AG04449 (cell line): ENCODE measurements around the gene AUNIP.

ENCODE experiments used
- CTCF ChIA-PET: fragments of 350-600 bp; formaldehyde crosslinking; extraction: SDS; loops from one replicate; lab custom pipeline; 2021; ENCODE audit warnings: antibody characterized with exemption; lab: Yijun Ruan, JAX
- POLR2A ChIA-PET: fragments of 400-600, 350-600 bp; formaldehyde crosslinking; extraction: SDS; loops from one replicate; lab custom pipeline; 2020; ENCODE audit warnings: antibody characterized with exemption, inconsistent platforms; lab: Yijun Ruan, JAX
- DNase-seq: peaks from one replicate; pipeline ENCODE4 v3.0.0-alpha.2; 2010; ENCODE audit warnings: low read depth, low spot score
- H3K4me3 ChIP-seq: 2 replicates; pipeline ENCODE4 v1.5.1; 2011; ENCODE audit warnings: low read depth, mild to moderate bottlenecking, control low read depth, low read length
- CTCF ChIP-seq: IDR thresholded peaks from one replicate; pipeline ENCODE4 v1.5.1; 2011; ENCODE audit warnings: mild to moderate bottlenecking, moderate library complexity, low read length, control low read depth, inconsistent platforms; ENCODE audit not compliant: insufficient read depth; ENCODE audit errors: missing control alignments

Gene AUNIP

DNA sequence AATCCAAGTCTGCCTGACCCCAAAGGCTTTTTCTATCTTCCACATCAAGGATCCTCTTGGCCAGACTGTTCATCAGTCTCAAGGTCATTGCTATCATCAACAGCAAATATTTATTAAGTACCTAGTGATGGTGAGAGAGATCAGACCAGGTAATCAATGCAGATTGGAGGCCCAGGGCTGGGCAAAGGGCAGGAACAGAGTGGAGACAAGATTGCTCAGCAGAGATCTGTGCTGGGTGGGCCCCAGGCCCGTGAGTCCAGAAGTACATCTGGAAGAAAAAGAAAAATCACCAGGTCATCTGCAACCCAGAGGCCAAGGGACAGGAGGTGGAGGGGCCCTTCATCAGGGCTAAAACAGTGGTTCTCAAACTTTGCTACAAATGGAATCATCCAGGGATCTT is 26.3 kb upstream of the AUNIP start:
- TF ChIP-seq CTCF, result no peak
- CTCF ChIA-PET, result interaction anchor here (1.0 kb wide), 1 partner anchor 10 kb away, joined by 3 read pairs; no protein-coding TSS in a partner anchor
- POLR2A ChIA-PET, result no interaction called here
- no peak for DNase-seq
- H3K4me3 ChIP-seq, result no peak overlapping the region

DNA sequence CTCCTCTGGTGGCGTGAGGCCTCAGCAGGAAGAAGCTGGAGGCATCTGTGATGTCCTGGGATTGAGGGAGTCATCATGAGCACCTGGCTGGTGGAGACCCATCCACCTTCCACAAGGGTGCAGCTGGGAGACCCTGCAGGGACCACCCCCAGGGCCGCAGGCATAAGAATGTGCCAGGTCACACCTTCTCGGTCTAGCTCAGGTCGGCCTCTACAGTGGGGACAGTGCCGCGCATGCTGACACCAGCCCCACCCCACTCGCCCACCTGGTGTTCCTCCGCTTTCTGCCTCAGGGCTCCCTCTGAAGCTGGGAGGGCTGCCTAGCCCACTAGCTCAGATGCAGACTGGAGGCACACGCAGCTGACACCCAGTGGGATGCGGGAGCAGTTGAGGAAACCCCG is 22.0 kb upstream of the AUNIP start:
- ChIA-PET POLR2A (no interaction called here), CTCF (interaction anchor here (1.0 to 3.6 kb wide), 3 partner anchors 10 to 154 kb away, joined by 3 to 13 read pairs (median 8); no protein-coding TSS in a partner anchor)
- no peak for TF ChIP-seq CTCF
- no peak for DNase-seq
- no peak overlapping the region for H3K4me3 ChIP-seq

GRCh38 chr1:25880518-25880917 is 21.3 kb upstream of the AUNIP start:
- no peak overlapping the region for H3K4me3 ChIP-seq
- DNase-seq, result no peak
- TF ChIP-seq CTCF, result no peak
- CTCF ChIA-PET, result interaction anchor here (1.0 to 3.6 kb wide), 4 partner anchors 11 to 155 kb away, joined by 3 to 13 read pairs (median 6); no protein-coding TSS in a partner anchor
- POLR2A ChIA-PET, result no interaction called here

- H3K4me3 ChIP-seq, result no peak overlapping the region
- DNase-seq, result no peak
- no peak for TF ChIP-seq CTCF
- ChIA-PET POLR2A (interaction anchor here (1.4 kb wide), 1 partner anchor 12 kb away, joined by 3 read pairs; no protein-coding TSS in a partner anchor), CTCF (interaction anchor here (1.2 to 1.8 kb wide), 2 partner anchors 12 to 15 kb away, joined by 5 to 7 read pairs; no protein-coding TSS in a partner anchor)
Observed at GRCh38 chr1:25879675-25880074, 20.4 kb upstream of the AUNIP start.

DNA sequence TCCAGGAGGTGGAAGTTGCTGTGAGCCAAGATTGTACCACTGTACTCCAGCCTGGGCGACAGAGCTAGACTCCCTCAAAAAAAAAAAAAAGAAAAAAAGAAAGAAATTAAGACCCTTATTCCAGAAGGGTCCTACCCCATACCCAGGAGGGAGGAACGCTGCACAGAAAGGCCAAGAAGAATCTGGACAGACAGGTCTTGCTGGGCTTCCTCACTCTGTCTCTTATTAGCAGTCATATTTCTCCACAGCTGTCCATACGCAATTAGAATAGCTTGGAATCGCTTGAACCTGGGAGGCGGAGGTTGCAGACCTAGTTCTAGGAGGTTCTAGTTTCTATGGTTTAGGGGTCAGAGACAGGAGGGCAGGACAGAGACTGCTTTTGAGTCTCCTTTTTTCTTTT is 19.4 kb upstream of the AUNIP start:
- DNase-seq, result no peak
- ChIA-PET POLR2A (interaction anchor here (1.4 kb wide), 1 partner anchor 13 kb away, joined by 3 read pairs; no protein-coding TSS in a partner anchor), CTCF (interaction anchor here (1.8 kb wide), 1 partner anchor 13 kb away, joined by 5 read pairs; no protein-coding TSS in a partner anchor)
- TF ChIP-seq CTCF, result no peak
- no peak overlapping the region for H3K4me3 ChIP-seq

GRCh38 chr1:25877155-25877554 is 17.9 kb upstream of the AUNIP start:
- TF ChIP-seq CTCF, result no peak
- ChIA-PET POLR2A (no interaction called here), CTCF (interaction anchor here (1.6 to 3.9 kb wide), 3 partner anchors 9 to 120 kb away, joined by 4 to 24 read pairs (median 17); partner anchors contain the start of gene PAFAH2)
- H3K4me3 ChIP-seq, result no peak overlapping the region
- no peak for DNase-seq
